ENCODE results near the gene SH3BP5. TPM values are rescaled to one million over a fixed set of nuclear protein-coding genes. Genes with fewer than 3 reads are reported as not detected.
A peak's percentile ranks its signal among the peaks of the same experiment; 100 is the strongest.

The SH3BP5 gene
- total RNA-seq, 4 donors from 2014 or later, result 60.2 to 90.4 (median 82.0) TPM

DNA sequence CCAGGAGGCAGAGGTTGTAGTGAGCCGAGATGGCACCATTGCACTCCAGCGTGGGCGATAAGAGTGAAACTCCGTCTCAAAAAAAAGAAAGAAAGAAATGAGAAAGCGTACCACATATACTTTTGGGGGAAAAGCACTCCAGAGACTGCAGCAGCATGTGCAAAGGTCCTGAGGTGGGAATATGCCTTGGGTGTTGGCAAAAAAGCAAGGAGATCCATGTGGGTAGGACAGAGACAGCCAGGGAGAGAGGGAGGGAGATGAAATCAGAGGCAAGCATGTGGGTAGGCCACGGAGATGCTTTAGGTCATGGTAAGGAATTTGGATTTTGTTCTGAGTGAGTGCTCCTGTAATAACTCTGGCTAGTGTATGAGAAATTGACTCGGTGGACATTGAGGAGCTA, 3.7 kb upstream of the SH3BP5 start:
- intact Hi-C loops (cut with DNase I), result no loop called here
- no peaks in the 10 kb centered on the region for H3K27me3 ChIP-seq
- no peaks in the 10 kb centered on the region for H3K9me3 ChIP-seq
- no peaks in the 10 kb centered on the region for H3K36me3 ChIP-seq
- peaks cover 16 to 21% of the 10 kb centered on the region in 2 donors for H3K4me1 ChIP-seq
- no peak for DNase-seq
- WGBS, 2 donors, result 83 to 84% methylated on average over 7 of the region's 7 CpGs
- TF ChIP-seq CTCF (IDR thresholded peaks at IDR 0.05) (no peak), POLR2A (IDR thresholded peaks at IDR 0.05) (no peak)
- no peak overlapping the region for H3K27ac ChIP-seq
- H3K4me3 ChIP-seq (replicated peaks in 1 of 3), result no peak overlapping the region

GRCh38 chr3:15333956-15334263, 1.5 kb upstream of the SH3BP5 start:
- TF ChIP-seq CTCF (IDR thresholded peaks at IDR 0.05) (no peak), POLR2A (IDR thresholded peaks at IDR 0.05) (no peak)
- intact Hi-C loops (cut with DNase I), result loop anchor here (5.0 kb wide), 1 partner anchor 67 kb away; no protein-coding TSS in a partner anchor
- DNase-seq, result no peak
- no peak overlapping the region for H3K4me3 ChIP-seq (replicated peaks in 1 of 3)
- H3K9me3 ChIP-seq, result no peaks in the 10 kb centered on the region
- H3K27me3 ChIP-seq, result no peaks in the 10 kb centered on the region
- H3K36me3 ChIP-seq, result no peaks in the 10 kb centered on the region
- H3K27ac ChIP-seq, result peak overlapping the region; percentile 88 to 94 (median 91)
- H3K4me1 ChIP-seq, result peaks cover 24 to 33% of the 10 kb centered on the region in 2 donors

- Histone ChIP-seq H3K27ac (peak overlapping the region; percentile 88 to 94 (median 91)), H3K36me3 (no peaks in the 10 kb centered on the region), H3K4me1 (peaks cover 30 to 39% of the 10 kb centered on the region in 2 donors), H3K27me3 (no peaks in the 10 kb centered on the region), H3K4me3 (replicated peaks in 1 of 3) (no peak overlapping the region), H3K9me3 (no peaks in the 10 kb centered on the region)
- 89 to 91% methylated on average over 10 of the region's 10 CpGs for WGBS, 2 donors
- TF ChIP-seq CTCF (IDR thresholded peaks at IDR 0.05), result no peak
- peak in 1 of 2 donors; percentile 4 for TF ChIP-seq POLR2A (IDR thresholded peaks at IDR 0.05)
- DNase-seq, result peak in 1 of 2 donors; percentile 22
- intact Hi-C loops (cut with DNase I), result loop anchor here (5.0 kb wide), 1 partner anchor 66 kb away; no protein-coding TSS in a partner anchor
Measured at GRCh38 chr3:15333099-15333955, 941 bp upstream of the SH3BP5 start.

DNA sequence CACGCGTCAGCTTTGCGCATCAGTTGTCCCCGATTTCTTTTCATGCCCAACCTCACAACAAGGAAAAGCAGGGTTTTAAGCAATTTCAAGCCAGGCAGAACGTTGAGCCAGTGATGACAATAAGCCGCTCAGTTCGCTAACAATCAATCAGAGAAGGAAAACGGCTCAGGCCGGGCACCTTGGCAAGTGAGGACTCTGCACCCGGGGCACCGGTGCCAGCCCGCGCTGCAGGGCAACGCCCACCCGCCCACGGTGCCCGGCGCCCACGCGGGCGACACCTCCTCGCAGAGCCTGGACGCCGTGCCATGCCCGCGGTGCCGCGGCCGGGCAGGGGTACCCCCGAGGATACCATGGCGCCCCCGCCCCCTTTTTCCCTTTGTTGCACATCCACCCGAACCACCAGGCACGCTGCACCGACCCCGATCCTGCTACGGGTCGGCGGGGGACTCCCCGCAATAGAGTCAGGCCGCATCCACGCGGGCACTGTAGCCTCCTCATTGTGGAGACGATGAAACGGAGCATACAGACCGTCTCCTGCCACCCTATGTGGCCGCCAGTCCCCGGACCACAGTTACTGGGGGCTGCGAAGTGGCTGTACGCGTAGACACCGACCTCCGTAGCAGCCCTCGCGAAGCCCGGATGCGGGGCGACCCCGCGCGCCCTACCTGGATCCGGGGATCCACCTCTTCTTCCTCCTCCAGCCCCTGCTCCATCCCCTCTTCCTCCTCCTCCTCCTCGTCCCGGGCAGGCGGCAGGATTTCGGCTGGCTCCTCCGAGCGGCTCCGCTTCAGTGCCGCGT, 581 bp downstream of the SH3BP5 start:
- Histone ChIP-seq H3K36me3 (no peaks in the 10 kb centered on the region), H3K4me1 (peaks cover 41 to 54% of the 10 kb centered on the region in 2 donors), H3K27ac (peak overlapping the region; percentile 88 to 94 (median 91)), H3K4me3 (replicated peaks in 1 of 3) (peak overlapping the region; percentile 93 to 97 (median 94)), H3K27me3 (no peaks in the 10 kb centered on the region), H3K9me3 (no peaks in the 10 kb centered on the region)
- intact Hi-C loops (cut with DNase I), result loop anchor here (5.0 kb wide), 1 partner anchor 65 kb away; no protein-coding TSS in a partner anchor
- TF ChIP-seq POLR2A (IDR thresholded peaks at IDR 0.05) (peak in 1 of 2 donors; percentile 32), CTCF (IDR thresholded peaks at IDR 0.05) (no peak)
- 2 to 3% methylated on average over 27 to 41 of the region's 71 CpGs for WGBS, 2 donors
- peak; percentile 56 to 62 for DNase-seq

Data from thyroid gland (tissue), 4 donors.